NT2/D1 (cell line): ENCODE data around the gene HMGCS1.

Source experiments
- SUZ12 ChIP-seq: IDR thresholded peaks from 2 replicates; pipeline ENCODE4 v1.6.1; 2011; ENCODE audit not compliant: insufficient read length, insufficient read depth; ENCODE audit errors: extremely low read depth
- YY1 ChIP-seq: IDR thresholded peaks from 2 replicates; pipeline ENCODE4 v1.6.1; 2011; ENCODE audit not compliant: insufficient read length, insufficient read depth
- ZNF274 ChIP-seq: IDR thresholded peaks from 2 replicates; pipeline ENCODE4 v1.6.1; 2011; ENCODE audit warnings: mild to moderate bottlenecking, low read depth, low read length

DNA sequence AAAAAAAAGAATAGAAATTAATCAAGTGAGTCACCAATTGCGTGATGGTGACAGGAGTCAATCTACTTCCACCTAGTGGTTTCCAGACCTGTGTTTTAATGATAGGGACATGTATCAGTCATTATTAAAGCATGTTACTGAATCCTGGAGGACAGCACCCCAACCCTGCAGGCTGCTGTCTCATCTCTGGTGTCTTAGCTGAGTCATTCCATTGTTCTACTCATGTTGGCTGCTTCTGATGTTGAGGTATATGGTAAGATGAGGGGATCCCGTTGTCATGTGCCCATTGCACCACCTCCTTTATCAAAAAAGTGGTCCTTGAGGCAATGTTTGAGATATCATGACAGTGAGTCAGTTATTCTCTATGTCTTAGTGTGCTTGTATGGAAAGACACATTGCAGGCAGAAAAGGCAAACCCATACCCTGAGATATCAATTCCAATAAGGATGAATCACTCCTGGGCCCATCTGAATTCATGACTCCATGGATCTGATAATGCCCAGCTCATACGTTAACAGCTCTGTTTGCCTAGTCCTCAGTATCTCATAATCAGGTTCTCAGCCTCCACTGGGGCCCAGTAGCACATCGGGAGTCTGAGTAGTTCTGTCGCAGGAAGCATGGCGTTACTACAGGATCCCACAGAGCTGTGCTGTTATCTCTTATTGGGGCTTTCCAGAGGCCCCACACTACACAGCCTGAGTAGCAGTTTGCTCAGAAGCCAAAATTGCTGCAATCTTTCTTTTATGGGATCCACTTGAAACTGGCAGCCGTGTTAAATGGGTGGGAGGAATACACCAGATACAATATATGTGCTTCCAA lies 31.2 kb downstream of the HMGCS1 start:
- TF ChIP-seq ZNF274 (no peak), YY1 (no peak), SUZ12 (no peak)
